ENCODE results near the gene ASB16. TPM values are rescaled to one million over a fixed set of nuclear protein-coding genes. Genes with fewer than 3 reads are reported as not detected.

Gene ASB16
- total and polyA plus RNA-seq, 10 of the 15 experiments (the other 5 are each of a cell fraction or from before 2014, with no cell fraction given) = 0.07 to 1.1 (median 0.44) TPM; not detected in 5

- intact Hi-C loops (cut with micrococcal nuclease; ENCODE audit: unreplicated experiment) (no loop called here), in situ Hi-C loops (cut with MboI) (loop anchor here (25.0 kb wide), 1 partner anchor 305 kb away; the partner anchor contains the start of gene GPATCH8)
- H3K9me3 ChIP-seq (replicated peaks; ENCODE audit: control insufficient read depth, insufficient read depth, low read length) = no peaks in the 10 kb centered on the region
- no peaks in the 10 kb centered on the region for H3K27me3 ChIP-seq (replicated peaks in 1 of 2; ENCODE audit: control insufficient read depth in 2 of 2, insufficient read depth in 2 of 2, low read length in 1 of 2)
- FAIRE-seq (no peak), ATAC-seq (no peak), DNase-seq (ENCODE audit: low read depth, low spot score) (no peak)
- H2AFZ ChIP-seq (ENCODE audit: control insufficient read depth, low read depth, low read length) = no peak overlapping the region
- H3K9ac ChIP-seq (ENCODE audit: control insufficient read depth, insufficient read depth, low read length) = no peak overlapping the region
- BruUV-seq (replicated peaks) = no TSS peak
- 96% methylated on average over 5 of the region's 5 CpGs for WGBS (ENCODE audit: insufficient coverage, insufficient replicate concordance, low lambda C conversion rate, missing lambda C conversion rate)
- peaks cover 2% of the 10 kb centered on the region; the same call in 1 of the 2 replicates for H4K20me1 ChIP-seq (ENCODE audit: control insufficient read depth, insufficient read depth)
- ChIA-PET RAD21 (ENCODE audit: unreplicated experiment) (interaction anchor here (0.6 to 3.7 kb wide), 2 partner anchors 109 to 137 kb away, joined by 3 to 31 read pairs; partner anchors contain the start of gene GRN), CTCF (interaction anchor here (4.9 to 7.0 kb wide), 2 partner anchors 123 to 140 kb away, joined by 77 to 135 read pairs; partner anchors contain the start of gene GRN), POLR2A (no interaction called here), SMC1A (ENCODE audit: uncharacterized antibody, unreplicated experiment) (no interaction called here)
- peaks cover 25 to 33% of the 10 kb centered on the region in 2 experiments; a peak in 3 of 4 replicates for H3K36me3 ChIP-seq (ENCODE audit: control insufficient read depth in 2 of 2, insufficient read depth in 2 of 2, low read length in 1 of 2)
- H3K79me2 ChIP-seq (ENCODE audit: control insufficient read depth, insufficient read depth, low read length) = peaks cover 3% of the 10 kb centered on the region
- no peak overlapping the region for H3K4me2 ChIP-seq (ENCODE audit: control insufficient read depth, insufficient read depth)
- H3K27ac ChIP-seq (ENCODE audit: control insufficient read depth, insufficient read depth) = no peak overlapping the region
- no peak overlapping the region for H3K4me3 ChIP-seq
- H3K4me1 ChIP-seq (ENCODE audit: control insufficient read depth, insufficient read depth, low read length) = peaks cover 22% of the 10 kb centered on the region
- no peak for TF ChIP-seq MAX (IDR thresholded peaks at IDR 0.05; ENCODE audit: low read depth, low read length)
- no peak for TF ChIP-seq SREBF1 (IDR thresholded peaks at IDR 0.05; ENCODE audit: low read length)
- TF ChIP-seq POLR2AphosphoS5 (IDR thresholded peaks at IDR 0.05; ENCODE audit: low read length) = no peak
- no peak for TF ChIP-seq CHD1 (IDR thresholded peaks at IDR 0.05; ENCODE audit: low read depth, low read length)
- no peak for TF ChIP-seq LARP7 (IDR thresholded peaks at IDR 0.05)
- TF ChIP-seq PAX5 (IDR thresholded peaks at IDR 0.05; ENCODE audit: borderline replicate concordance, low read depth, low read length) = no peak
- TF ChIP-seq REST (IDR thresholded peaks at IDR 0.05; ENCODE audit: low read depth, low read length) = no peak
- TF ChIP-seq E2F4 (IDR thresholded peaks at IDR 0.05; ENCODE audit: low read depth, low read length) = no peak
- TF ChIP-seq RB1 (IDR thresholded peaks at IDR 0.05; ENCODE audit: borderline replicate concordance) = no peak
- TF ChIP-seq STAT3 (IDR thresholded peaks at IDR 0.05; ENCODE audit: low read depth, low read length) = no peak
- TF ChIP-seq ZBTB33 (IDR thresholded peaks at IDR 0.05) = no peak
- TF ChIP-seq YBX1 (IDR thresholded peaks at IDR 0.05) = no peak
- TF ChIP-seq CEBPB (IDR thresholded peaks at IDR 0.05; ENCODE audit: borderline replicate concordance in 1 of 2, low read depth in 2 of 2, low read length in 2 of 2) = no peak
- TF ChIP-seq FOXK2 (IDR thresholded peaks at IDR 0.05) = no peak
- no peak for TF ChIP-seq BRCA1 (IDR thresholded peaks at IDR 0.05; ENCODE audit: low read depth, low read length)
- no peak for TF ChIP-seq GATAD2B (conservative IDR thresholded peaks at IDR 0.05; ENCODE audit: low read depth)
- TF ChIP-seq PML (IDR thresholded peaks at IDR 0.05; ENCODE audit: low read length) = no peak
Measured at GRCh38 chr17:44207743-44208142, 37.2 kb downstream of the ASB16 start.
